NCI-H1694 treated with DMSO at 0.1 percent for 48 hours (cell line): Measurements from ENCODE around the gene CBR1.
A peak's percentile ranks its signal among the peaks of the same experiment; 100 is the strongest.

Experiments
- DNase-seq: peaks from one replicate; lab custom pipeline; 2025; lab: John Stamatoyannopoulos, UW

CBR1 gene

GRCh38 chr21:36069713-36070583, at the start of gene CBR1:
Gene CBR1 (plus strand): TSS chr21:36070024. CDS start chr21:36070116, 92 bp downstream.
- peak; percentile 91 for DNase-seq

- no peak for DNase-seq
Observed at GRCh38 chr21:36021251-36021837, 48.5 kb upstream of the CBR1 start.

GRCh38 chr21:36022427-36023091, 47.3 kb upstream of the CBR1 start:
- no peak for DNase-seq

GRCh38 chr21:36023092-36023480, 46.7 kb upstream of the CBR1 start:
- DNase-seq: no peak

- no peak for DNase-seq
Observed at GRCh38 chr21:36024782-36025181, 45.0 kb upstream of the CBR1 start.

GRCh38 chr21:36027347-36027746, 42.5 kb upstream of the CBR1 start:
- DNase-seq: no peak

- DNase-seq: peak; percentile 82
Observed at GRCh38 chr21:36028127-36029069, 41.4 kb upstream of the CBR1 start.

- DNase-seq: no peak
Observed at GRCh38 chr21:36029309-36029708, 40.5 kb upstream of the CBR1 start.

- DNase-seq: no peak
Observed at GRCh38 chr21:36030581-36031189, 39.1 kb upstream of the CBR1 start.

GRCh38 chr21:36032647-36033406, 37.0 kb upstream of the CBR1 start:
- no peak for DNase-seq

- DNase-seq: no peak
Observed at GRCh38 chr21:36034211-36034913, 35.5 kb upstream of the CBR1 start.

- no peak for DNase-seq
Observed at GRCh38 chr21:36035381-36035791, 34.4 kb upstream of the CBR1 start.

GRCh38 chr21:36038701-36039497, 30.9 kb upstream of the CBR1 start:
- DNase-seq: no peak

- DNase-seq: no peak
Observed at GRCh38 chr21:36039861-36040260, 30.0 kb upstream of the CBR1 start.

GRCh38 chr21:36040389-36040788, 29.4 kb upstream of the CBR1 start:
- DNase-seq: no peak

GRCh38 chr21:36041910-36042309, 27.9 kb upstream of the CBR1 start:
- no peak for DNase-seq

GRCh38 chr21:36044056-36044455, 25.8 kb upstream of the CBR1 start:
- DNase-seq: no peak

- no peak for DNase-seq
Observed at GRCh38 chr21:36045993-36046392, 23.8 kb upstream of the CBR1 start.

- DNase-seq: no peak
Observed at GRCh38 chr21:36047139-36047538, 22.7 kb upstream of the CBR1 start.
